ENCODE measurements around the gene KCNQ2.

Gene KCNQ2

GRCh38 chr20:63366390-63367365 lies 105.8 kb downstream of the KCNQ2 start:
- no peak for DNase-seq

- DNase-seq: no peak
Observed at GRCh38 chr20:63365601-63366389, 106.7 kb downstream of the KCNQ2 start.

GRCh38 chr20:63364801-63365585 lies 107.5 kb downstream of the KCNQ2 start:
- no peak for DNase-seq

GRCh38 chr20:63363981-63364561 lies 108.4 kb downstream of the KCNQ2 start:
- DNase-seq: no peak

- DNase-seq: no peak
Observed at GRCh38 chr20:63363013-63363957, 109.2 kb downstream of the KCNQ2 start.

- DNase-seq: no peak
Observed at GRCh38 chr20:63362436-63363009, 109.9 kb downstream of the KCNQ2 start.

- no peak for DNase-seq
Observed at GRCh38 chr20:63361519-63362435, 110.7 kb downstream of the KCNQ2 start.

GRCh38 chr20:63360850-63361518 lies 111.5 kb downstream of the KCNQ2 start, which contains the start of gene CHRNA4:
CHRNA4 (minus strand) TSS chr20:63361349; CDS start chr20:63361165, 184 bp downstream.
- no peak for DNase-seq

- DNase-seq: no peak
Observed at GRCh38 chr20:63359937-63360849, 112.3 kb downstream of the KCNQ2 start.

GRCh38 chr20:63359164-63359934 lies 113.1 kb downstream of the KCNQ2 start:
- no peak for DNase-seq

- DNase-seq: no peak
Observed at GRCh38 chr20:63357921-63358905, 114.2 kb downstream of the KCNQ2 start.

- DNase-seq: no peak
Observed at GRCh38 chr20:63356931-63357879, 115.2 kb downstream of the KCNQ2 start.

- DNase-seq: no peak
Observed at GRCh38 chr20:63356511-63356910, 115.9 kb downstream of the KCNQ2 start.

- DNase-seq: no peak
Observed at GRCh38 chr20:63355781-63356295, 116.6 kb downstream of the KCNQ2 start.

All from inflammatory macrophage (primary cell).